ENCODE measurements around the gene RIOK2.
A peak's percentile ranks its signal among the peaks of the same experiment; 100 is the strongest.
"Not testable (repeated sequence)": the region's sequence is repeated elsewhere in the genome, so short reads cannot be mapped to it uniquely, and the experiment has no call there.

The RIOK2 gene

GRCh38 chr5:97183100-97183929 is at the start of gene RIOK2:
Gene RIOK2, minus strand, starts transcription at chr5:97183247. Its CDS starts 56 bp downstream, at chr5:97183191.
- peak; percentile 93 for DNase-seq

- peak; percentile 60 for DNase-seq
Measured at GRCh38 chr5:97231025-97231636, 48.1 kb upstream of the RIOK2 start.

GRCh38 chr5:97229688-97230285 is 46.7 kb upstream of the RIOK2 start:
- no peak for DNase-seq

- DNase-seq = no peak
Measured at GRCh38 chr5:97229196-97229595, 46.1 kb upstream of the RIOK2 start.

GRCh38 chr5:97225222-97225621 is 42.2 kb upstream of the RIOK2 start:
- DNase-seq = no peak

- DNase-seq = no peak
Measured at GRCh38 chr5:97224112-97224750, 41.2 kb upstream of the RIOK2 start.

GRCh38 chr5:97223596-97223995 is 40.5 kb upstream of the RIOK2 start:
- no peak for DNase-seq

- no peak for DNase-seq
Measured at GRCh38 chr5:97209343-97209742, 26.3 kb upstream of the RIOK2 start.

GRCh38 chr5:97208714-97209113 is 25.7 kb upstream of the RIOK2 start:
- DNase-seq = no peak

GRCh38 chr5:97208184-97208713 is 25.2 kb upstream of the RIOK2 start:
- DNase-seq = no peak

- no peak for DNase-seq
Measured at GRCh38 chr5:97194366-97194765, 11.3 kb upstream of the RIOK2 start.

GRCh38 chr5:97193355-97193688 is 10.3 kb upstream of the RIOK2 start:
- DNase-seq = no peak

GRCh38 chr5:97192580-97193354 is 9.7 kb upstream of the RIOK2 start:
- DNase-seq = no peak

- DNase-seq = no peak
Measured at GRCh38 chr5:97191893-97192292, 8.8 kb upstream of the RIOK2 start.

- not testable (repeated sequence) for DNase-seq
Measured at GRCh38 chr5:97189523-97189922, 6.5 kb upstream of the RIOK2 start.

GRCh38 chr5:97183930-97184213 is 825 bp upstream of the RIOK2 start:
- DNase-seq = no peak

GRCh38 chr5:97182571-97183099 is 412 bp downstream of the RIOK2 start:
- no peak for DNase-seq

GRCh38 chr5:97181856-97182545 is 1.0 kb downstream of the RIOK2 start:
- no peak for DNase-seq

- not testable (repeated sequence) for DNase-seq
Measured at GRCh38 chr5:97179457-97179856, 3.6 kb downstream of the RIOK2 start.

- no peak for DNase-seq
Measured at GRCh38 chr5:97172227-97172626, 10.8 kb downstream of the RIOK2 start.

- no peak for DNase-seq
Measured at GRCh38 chr5:97171703-97172102, 11.3 kb downstream of the RIOK2 start.

- no peak for DNase-seq
Measured at GRCh38 chr5:97167435-97167834, 15.6 kb downstream of the RIOK2 start.

Measured in NCI-H446 treated with DMSO at 0.1 percent for 48 hours (cell line).